ENCODE data around the gene NAPA. TPM values are rescaled to one million over a fixed set of nuclear protein-coding genes. Genes with fewer than 3 reads are reported as not detected.

The NAPA gene
- total and polyA plus RNA-seq, 2 of the 13 experiments (the other 11 are each of a cell fraction or from before 2014, with no cell fraction given) = 32.6 to 65.9 TPM

GRCh38 chr19:47490847-47491246 is 24.0 kb downstream of the NAPA start (continued):
- TF ChIP-seq ZNF354B (CRISPR knock-in tag; IDR thresholded peaks at IDR 0.05) = no peak

GRCh38 chr19:47490031-47490430 is 24.8 kb downstream of the NAPA start:
- peak; percentile 28 for FAIRE-seq
- CTCF ChIA-PET (ENCODE audit: low intra/inter-chr PET ratio, low total read pairs) = no interaction called here
- H4K20me1 ChIP-seq (ENCODE audit: insufficient read depth, low read length) = no peaks in the 10 kb centered on the region
- no peaks in the 10 kb centered on the region for H3K4me1 ChIP-seq (ENCODE audit: insufficient read depth, low read length)
- no peaks in the 10 kb centered on the region for H3K9me3 ChIP-seq (ENCODE audit: low read length)
- WGBS (ENCODE audit: low lambda C conversion rate) = 97% methylated on average over 7 of the region's 7 CpGs
- DNase-seq (ENCODE audit: low spot score) = no peak
- peaks cover 16 to 18% of the 10 kb centered on the region in 2 experiments; a peak in 4 of 5 replicates for H3K36me3 ChIP-seq (replicated peaks in 1 of 2; ENCODE audit: control insufficient read depth in 1 of 2, insufficient read depth in 2 of 2, low read length in 2 of 2)
- H3K27ac ChIP-seq (ENCODE audit: extremely low read length, insufficient read depth, low read length) = no peak overlapping the region
- H3K4me3 ChIP-seq (replicated peaks in 1 of 3; ENCODE audit: insufficient read depth in 1 of 3, low read depth in 2 of 3, low read length in 3 of 3) = no peak overlapping the region
- no peak for ATAC-seq
- H3K9ac ChIP-seq (ENCODE audit: insufficient read depth, low read depth, low read length) = no peak overlapping the region
- H3K27me3 ChIP-seq (ENCODE audit: control insufficient read depth in 1 of 2, insufficient read depth in 2 of 2, low read length in 2 of 2) = no peaks in the 10 kb centered on the region
- no TSS peak for BruUV-seq (replicated peaks)
- no peak overlapping the region for H2AFZ ChIP-seq (ENCODE audit: low read length)
- no peak overlapping the region for H3K4me2 ChIP-seq (ENCODE audit: low read depth, low read length)
- in situ Hi-C loops (cut with HindIII; ENCODE audit: extremely low pct_ligation_motif_present, low pct_unique_long_range_greater_than_20kb) = no loop called here
- intact Hi-C loops (cut with micrococcal nuclease; ENCODE audit: unreplicated experiment) = no loop called here
- POLR2A ChIA-PET = no interaction called here
- no peaks in the 10 kb centered on the region for H3K79me2 ChIP-seq (ENCODE audit: insufficient read depth, low read length)
- TF ChIP-seq SSRP1 (CRISPR knock-in tag; IDR thresholded peaks at IDR 0.05) (no peak), IKZF5 (CRISPR knock-in tag; IDR thresholded peaks at IDR 0.05) (no peak), CERS6 (CRISPR knock-in tag; IDR thresholded peaks at IDR 0.05) (no peak), ZNF646 (CRISPR knock-in tag; IDR thresholded peaks at IDR 0.05) (peak; percentile 85), ZFYVE20 (CRISPR knock-in tag; IDR thresholded peaks at IDR 0.05; ENCODE audit: borderline replicate concordance, low read depth) (no peak), MNT (IDR thresholded peaks at IDR 0.05) (0 out of 2 replicates have a peak, but pooled peaks have one; percentile 7), ZNF747 (CRISPR knock-in tag; IDR thresholded peaks at IDR 0.05; ENCODE audit: borderline replicate concordance) (no peak), ZBTB39 (CRISPR knock-in tag; IDR thresholded peaks at IDR 0.05) (no peak), JUNB (CRISPR knock-in tag; IDR thresholded peaks at IDR 0.05; ENCODE audit: borderline replicate concordance) (0 out of 2 replicates have a peak, but pooled peaks have one; percentile 52)
